ENCODE results near the gene CYB5R2. TPM values are rescaled to one million over a fixed set of nuclear protein-coding genes. Genes with fewer than 3 reads are reported as not detected.

The CYB5R2 gene
- total and polyA plus RNA-seq, 9 donors, result 11.8 to 32.0 (median 20.7) TPM

DNA sequence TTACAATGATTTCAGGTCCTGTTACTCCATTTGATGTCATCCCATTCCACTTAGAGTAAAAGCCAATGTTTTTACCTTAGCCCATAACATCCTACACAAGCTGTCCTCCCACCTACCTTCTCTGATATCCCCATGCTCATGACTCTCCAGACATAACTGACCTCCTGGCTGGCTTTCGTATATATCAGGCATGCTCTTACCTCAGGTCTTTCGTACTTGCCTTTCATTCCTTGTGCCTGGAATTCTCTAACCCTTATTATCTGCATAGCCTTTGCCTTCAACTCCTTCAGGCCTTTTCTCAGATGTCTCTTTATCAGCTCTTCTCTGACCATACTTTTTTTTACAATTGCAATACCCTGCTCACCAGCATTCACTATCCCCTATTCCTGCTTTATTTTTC lies 10.3 kb upstream of the CYB5R2 start:
- no peaks in the 10 kb centered on the region for H3K9me3 ChIP-seq
- H3K27me3 ChIP-seq, result no peaks in the 10 kb centered on the region
- H3K27ac ChIP-seq, result no peak overlapping the region
- no peak overlapping the region for H3K4me3 ChIP-seq
- intact Hi-C loops (cut with DNase I), result loop anchor here in 1 of 4 donors (10.0 kb wide), 1 partner anchor 109 kb away; no protein-coding TSS in a partner anchor
- 65 to 85% (median 76%) methylated on average over 2 of the region's 2 CpGs for WGBS, 3 donors
- H3K36me3 ChIP-seq, result no peaks in the 10 kb centered on the region
- no peaks in the 10 kb centered on the region for H3K4me1 ChIP-seq (ENCODE audit: insufficient read depth)
- DNase-seq, result no peak
- TF ChIP-seq, protein P1, sequence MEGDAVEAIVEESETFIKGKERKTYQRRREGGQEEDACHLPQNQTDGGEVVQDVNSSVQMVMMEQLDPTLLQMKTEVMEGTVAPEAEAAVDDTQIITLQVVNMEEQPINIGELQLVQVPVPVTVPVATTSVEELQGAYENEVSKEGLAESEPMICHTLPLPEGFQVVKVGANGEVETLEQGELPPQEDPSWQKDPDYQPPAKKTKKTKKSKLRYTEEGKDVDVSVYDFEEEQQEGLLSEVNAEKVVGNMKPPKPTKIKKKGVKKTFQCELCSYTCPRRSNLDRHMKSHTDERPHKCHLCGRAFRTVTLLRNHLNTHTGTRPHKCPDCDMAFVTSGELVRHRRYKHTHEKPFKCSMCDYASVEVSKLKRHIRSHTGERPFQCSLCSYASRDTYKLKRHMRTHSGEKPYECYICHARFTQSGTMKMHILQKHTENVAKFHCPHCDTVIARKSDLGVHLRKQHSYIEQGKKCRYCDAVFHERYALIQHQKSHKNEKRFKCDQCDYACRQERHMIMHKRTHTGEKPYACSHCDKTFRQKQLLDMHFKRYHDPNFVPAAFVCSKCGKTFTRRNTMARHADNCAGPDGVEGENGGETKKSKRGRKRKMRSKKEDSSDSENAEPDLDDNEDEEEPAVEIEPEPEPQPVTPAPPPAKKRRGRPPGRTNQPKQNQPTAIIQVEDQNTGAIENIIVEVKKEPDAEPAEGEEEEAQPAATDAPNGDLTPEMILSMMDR (IDR thresholded peaks at IDR 0.05), result no peak
- TF ChIP-seq EP300 (IDR thresholded peaks at IDR 0.05) (no peak), POLR2A (IDR thresholded peaks at IDR 0.05) (no peak)

DNA sequence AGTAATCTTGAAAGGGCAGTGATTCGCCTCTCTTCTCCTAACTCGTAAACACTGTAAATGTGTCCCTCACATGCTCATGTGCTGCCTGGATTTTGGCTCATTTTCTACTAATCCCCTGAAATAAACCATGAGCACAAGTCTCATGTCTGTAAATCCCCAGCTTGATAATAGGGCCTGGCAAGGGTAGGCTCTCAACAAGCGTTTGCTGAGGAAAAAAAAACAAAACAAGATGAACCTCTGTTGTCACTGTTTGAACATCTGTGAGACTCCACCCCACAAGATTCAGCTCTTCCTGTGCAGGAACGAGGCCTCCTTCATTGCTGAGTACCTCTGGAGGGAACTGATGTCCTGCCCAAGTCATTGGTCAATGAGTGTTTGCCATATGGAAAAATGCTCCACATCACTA lies 4.5 kb upstream of the CYB5R2 start:
- H3K4me1 ChIP-seq (ENCODE audit: insufficient read depth), result peaks cover 2% of the 10 kb centered on the region
- peak in 1 of 5 donors; percentile 28 for DNase-seq
- peak overlapping the region in 1 of 2 donors; percentile 30 for H3K27ac ChIP-seq
- TF ChIP-seq EP300 (IDR thresholded peaks at IDR 0.05) (no peak), POLR2A (IDR thresholded peaks at IDR 0.05) (no peak)
- TF ChIP-seq, protein P1 (IDR thresholded peaks at IDR 0.05), result no peak
- no peak overlapping the region for H3K4me3 ChIP-seq
- 6 to 11% (median 7%) methylated on average over 4 of the region's 4 CpGs for WGBS, 3 donors
- H3K9me3 ChIP-seq, result no peaks in the 10 kb centered on the region
- H3K36me3 ChIP-seq, result no peaks in the 10 kb centered on the region
- H3K27me3 ChIP-seq, result no peaks in the 10 kb centered on the region
- intact Hi-C loops (cut with DNase I), result no loop called here

DNA sequence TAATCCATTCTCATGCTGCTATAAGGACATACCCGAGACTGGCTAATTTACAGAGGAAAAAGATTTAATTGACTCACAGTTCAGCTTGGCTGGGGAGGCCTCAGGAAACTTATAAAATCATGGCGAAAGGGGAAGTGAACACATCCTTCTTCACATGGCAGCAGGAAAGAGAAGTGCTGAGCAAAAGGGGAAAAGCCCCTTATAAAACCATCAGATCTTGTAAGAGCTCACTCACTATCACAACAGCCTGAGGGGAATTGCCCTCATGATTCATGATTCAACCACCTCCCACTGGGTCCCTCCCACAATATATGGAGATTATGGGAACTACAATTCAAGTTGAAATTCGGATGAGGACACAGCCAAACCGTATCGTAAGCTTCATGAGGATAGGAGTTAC lies 3.8 kb upstream of the CYB5R2 start:
- Histone ChIP-seq H3K9me3 (no peaks in the 10 kb centered on the region), H3K27ac (peak overlapping the region in 1 of 2 donors; percentile 30), H3K4me3 (no peak overlapping the region), H3K27me3 (no peaks in the 10 kb centered on the region), H3K36me3 (no peaks in the 10 kb centered on the region), H3K4me1 (ENCODE audit: insufficient read depth) (peaks cover 6% of the 10 kb centered on the region)
- WGBS, 3 donors, result 46 to 53% (median 48%) methylated on average over 5 of the region's 5 CpGs
- DNase-seq, result no peak
- no peak for TF ChIP-seq POLR2A (IDR thresholded peaks at IDR 0.05)
- TF ChIP-seq, protein P1 (IDR thresholded peaks at IDR 0.05), result no peak
- TF ChIP-seq EP300 (IDR thresholded peaks at IDR 0.05), result no peak
- intact Hi-C loops (cut with DNase I), result no loop called here

GRCh38 chr11:7675631-7676030 lies 2.3 kb upstream of the CYB5R2 start:
- H3K4me1 ChIP-seq (ENCODE audit: insufficient read depth), result peaks cover 6% of the 10 kb centered on the region
- H3K4me3 ChIP-seq, result no peak overlapping the region
- WGBS, 3 donors, result 83 to 98% (median 94%) methylated on average over 3 of the region's 3 CpGs
- no peaks in the 10 kb centered on the region for H3K27me3 ChIP-seq
- no peak for TF ChIP-seq POLR2A (IDR thresholded peaks at IDR 0.05)
- TF ChIP-seq EP300 (IDR thresholded peaks at IDR 0.05), result no peak
- TF ChIP-seq, protein P1 (IDR thresholded peaks at IDR 0.05), result no peak
- H3K9me3 ChIP-seq, result no peaks in the 10 kb centered on the region
- H3K36me3 ChIP-seq, result no peaks in the 10 kb centered on the region
- intact Hi-C loops (cut with DNase I), result no loop called here
- no peak for DNase-seq
- no peak overlapping the region for H3K27ac ChIP-seq
